Astrocyte (in vitro differentiated cells and primary cell): ENCODE measurements around the gene MYZAP.

ENCODE experiments used
- EZH2 ChIP-seq: IDR thresholded peaks from 2 replicates; pipeline ENCODE4 v1.6.1; 2012; ENCODE audit warnings: mild to moderate bottlenecking, low read length, inconsistent platforms; ENCODE audit not compliant: insufficient read depth
- TF ChIP-seq, protein P1 (sequence below): IDR thresholded peaks from 2 replicates; pipeline ENCODE4 v1.5.1; 2011; ENCODE audit warnings: low read depth, mild to moderate bottlenecking, inconsistent platforms, low read length, moderate library complexity; ENCODE audit not compliant: insufficient read depth

DNA sequence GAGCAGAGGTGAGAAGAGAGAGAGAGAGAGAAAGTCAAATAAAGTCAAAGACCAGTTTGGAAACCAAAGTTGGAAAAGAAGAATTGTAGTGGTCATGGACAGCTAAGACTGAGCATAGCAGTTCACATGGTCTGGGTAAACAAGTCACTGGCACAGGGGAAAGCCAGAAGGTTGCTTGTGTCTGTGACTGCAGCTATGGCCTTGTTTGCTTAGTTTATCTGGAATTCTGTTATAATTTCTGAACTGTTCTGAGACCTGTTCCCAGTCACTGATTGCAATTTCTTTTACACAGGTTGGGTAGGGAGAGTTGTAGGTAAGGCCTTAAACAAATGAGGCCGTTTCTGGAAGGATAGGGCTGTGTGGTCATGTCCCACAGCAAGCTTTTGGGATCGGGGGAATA lies 43.4 kb upstream of the MYZAP start:
- TF ChIP-seq, protein P1, sequence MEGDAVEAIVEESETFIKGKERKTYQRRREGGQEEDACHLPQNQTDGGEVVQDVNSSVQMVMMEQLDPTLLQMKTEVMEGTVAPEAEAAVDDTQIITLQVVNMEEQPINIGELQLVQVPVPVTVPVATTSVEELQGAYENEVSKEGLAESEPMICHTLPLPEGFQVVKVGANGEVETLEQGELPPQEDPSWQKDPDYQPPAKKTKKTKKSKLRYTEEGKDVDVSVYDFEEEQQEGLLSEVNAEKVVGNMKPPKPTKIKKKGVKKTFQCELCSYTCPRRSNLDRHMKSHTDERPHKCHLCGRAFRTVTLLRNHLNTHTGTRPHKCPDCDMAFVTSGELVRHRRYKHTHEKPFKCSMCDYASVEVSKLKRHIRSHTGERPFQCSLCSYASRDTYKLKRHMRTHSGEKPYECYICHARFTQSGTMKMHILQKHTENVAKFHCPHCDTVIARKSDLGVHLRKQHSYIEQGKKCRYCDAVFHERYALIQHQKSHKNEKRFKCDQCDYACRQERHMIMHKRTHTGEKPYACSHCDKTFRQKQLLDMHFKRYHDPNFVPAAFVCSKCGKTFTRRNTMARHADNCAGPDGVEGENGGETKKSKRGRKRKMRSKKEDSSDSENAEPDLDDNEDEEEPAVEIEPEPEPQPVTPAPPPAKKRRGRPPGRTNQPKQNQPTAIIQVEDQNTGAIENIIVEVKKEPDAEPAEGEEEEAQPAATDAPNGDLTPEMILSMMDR, result no peak
- no peak for TF ChIP-seq EZH2
